Calu3 (cell line): ENCODE results near the gene PNO1. TPM values are rescaled to one million over a fixed set of nuclear protein-coding genes. Genes with fewer than 3 reads are reported as not detected.

ENCODE experiments used
- BruUV-seq: library from RNA; stranded (reverse); fragments of 400-500 nt; replicated peaks from 2 replicates; lab custom pipeline; 2021; lab: Mats Ljungman, UMichigan
- CTCF ChIA-PET: fragments of 300-600 bp; sonication (Branson Sonifier 250); formaldehyde crosslinking; loops from one replicate; lab custom pipeline; 2022; ENCODE audit warnings: antibody characterized with exemption; lab: Charles Lee
- DNase-seq: peaks from one replicate; pipeline ENCODE4 v3.0.0; 2022
- H3K27ac Mint-ChIP-seq: one replicate; pipeline ENCODE4 v1.8.0; 2022; ENCODE audit warnings: mixed read lengths; ENCODE audit not compliant: unreplicated experiment
- H3K27me3 Mint-ChIP-seq: one replicate; pipeline ENCODE4 v1.8.0; 2022; ENCODE audit warnings: mixed read lengths; ENCODE audit not compliant: unreplicated experiment
- H3K36me3 Mint-ChIP-seq: one replicate; pipeline ENCODE4 v1.8.0; 2022; ENCODE audit warnings: mild to moderate bottlenecking, moderate library complexity, mixed read lengths; ENCODE audit not compliant: insufficient read depth, unreplicated experiment
- H3K4me1 Mint-ChIP-seq: one replicate; pipeline ENCODE4 v1.8.0; 2022; ENCODE audit warnings: mild to moderate bottlenecking, low read depth, mixed read lengths; ENCODE audit not compliant: unreplicated experiment
- H3K4me3 Mint-ChIP-seq: one replicate; pipeline ENCODE4 v1.8.0; 2022; ENCODE audit warnings: mild to moderate bottlenecking, low read depth, moderate library complexity, mixed read lengths; ENCODE audit not compliant: unreplicated experiment
- H3K9me3 Mint-ChIP-seq: one replicate; pipeline ENCODE4 v1.8.0; 2022; ENCODE audit warnings: low read depth, mixed read lengths; ENCODE audit not compliant: unreplicated experiment
- intact Hi-C: fragments of 100-400 bp; cut with micrococcal nuclease; formaldehyde crosslinking; loops from one replicate; pipeline ENCODE4 v1.10.0; 2022; ENCODE audit not compliant: unreplicated experiment
- total RNA-seq: library from RNA; stranded (reverse); gene quantifications from 2 replicates; pipeline ENCODE4 v1.2.3, GENCODE V29; 2022
- TF ChIP-seq, protein P1 (sequence below): fragments of 200-600 bp; IDR thresholded peaks from one replicate; pipeline ENCODE4 v1.8.0; 2022; ENCODE audit warnings: antibody characterized with exemption; ENCODE audit not compliant: unreplicated experiment

The PNO1 gene
- total RNA-seq, 1 experiment from 2014 or later: 23.6 TPM

DNA sequence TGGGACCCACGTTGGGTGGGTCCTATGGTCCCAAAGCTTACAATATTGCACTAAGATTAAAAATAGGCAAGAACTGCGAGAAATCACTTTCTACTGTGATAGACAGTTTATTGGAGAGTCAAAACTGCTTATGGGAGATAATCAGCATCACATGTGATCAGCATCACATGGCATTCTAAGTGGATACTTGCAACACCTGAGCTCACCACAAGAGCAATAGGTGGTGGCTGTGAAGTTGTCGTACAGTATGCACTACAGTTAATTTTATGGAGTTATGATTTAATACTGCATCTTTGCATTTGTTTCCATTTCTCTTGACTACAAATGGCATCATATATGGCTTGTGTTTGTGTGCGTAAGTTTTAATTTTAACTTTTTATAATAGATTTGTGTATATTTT is 11.6 kb downstream of the PNO1 start:
- H3K4me1 Mint-ChIP-seq: no peaks in the 10 kb centered on the region
- CTCF ChIA-PET: interaction anchor here (1.1 to 1.3 kb wide), 3 partner anchors 9 to 17 kb away, joined by 3 to 8 read pairs (median 4); partner anchors contain the start of gene PNO1
- H3K27ac Mint-ChIP-seq: no peak overlapping the region
- TF ChIP-seq, protein P1, sequence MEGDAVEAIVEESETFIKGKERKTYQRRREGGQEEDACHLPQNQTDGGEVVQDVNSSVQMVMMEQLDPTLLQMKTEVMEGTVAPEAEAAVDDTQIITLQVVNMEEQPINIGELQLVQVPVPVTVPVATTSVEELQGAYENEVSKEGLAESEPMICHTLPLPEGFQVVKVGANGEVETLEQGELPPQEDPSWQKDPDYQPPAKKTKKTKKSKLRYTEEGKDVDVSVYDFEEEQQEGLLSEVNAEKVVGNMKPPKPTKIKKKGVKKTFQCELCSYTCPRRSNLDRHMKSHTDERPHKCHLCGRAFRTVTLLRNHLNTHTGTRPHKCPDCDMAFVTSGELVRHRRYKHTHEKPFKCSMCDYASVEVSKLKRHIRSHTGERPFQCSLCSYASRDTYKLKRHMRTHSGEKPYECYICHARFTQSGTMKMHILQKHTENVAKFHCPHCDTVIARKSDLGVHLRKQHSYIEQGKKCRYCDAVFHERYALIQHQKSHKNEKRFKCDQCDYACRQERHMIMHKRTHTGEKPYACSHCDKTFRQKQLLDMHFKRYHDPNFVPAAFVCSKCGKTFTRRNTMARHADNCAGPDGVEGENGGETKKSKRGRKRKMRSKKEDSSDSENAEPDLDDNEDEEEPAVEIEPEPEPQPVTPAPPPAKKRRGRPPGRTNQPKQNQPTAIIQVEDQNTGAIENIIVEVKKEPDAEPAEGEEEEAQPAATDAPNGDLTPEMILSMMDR: no peak
- DNase-seq: no peak
- intact Hi-C loops: no loop called here
- BruUV-seq: no TSS peak
- H3K27me3 Mint-ChIP-seq: no peaks in the 10 kb centered on the region
- H3K36me3 Mint-ChIP-seq: peaks cover 12% of the 10 kb centered on the region
- H3K4me3 Mint-ChIP-seq: no peak overlapping the region
- no peaks in the 10 kb centered on the region for H3K9me3 Mint-ChIP-seq

GRCh38 chr2:68171146-68171545 is 13.5 kb downstream of the PNO1 start:
- CTCF ChIA-PET: interaction anchor here (0.7 kb wide), 1 partner anchor 9 kb away, joined by 5 read pairs; no protein-coding TSS in a partner anchor
- no peaks in the 10 kb centered on the region for H3K4me1 Mint-ChIP-seq
- TF ChIP-seq, protein P1: no peak
- peaks cover 12% of the 10 kb centered on the region for H3K36me3 Mint-ChIP-seq
- H3K27me3 Mint-ChIP-seq: no peaks in the 10 kb centered on the region
- H3K9me3 Mint-ChIP-seq: no peaks in the 10 kb centered on the region
- no peak overlapping the region for H3K4me3 Mint-ChIP-seq
- H3K27ac Mint-ChIP-seq: no peak overlapping the region
- intact Hi-C loops: no loop called here
- no TSS peak for BruUV-seq
- no peak for DNase-seq

GRCh38 chr2:68171684-68172083 is 14.0 kb downstream of the PNO1 start:
- intact Hi-C loops: no loop called here
- H3K27me3 Mint-ChIP-seq: no peaks in the 10 kb centered on the region
- no TSS peak for BruUV-seq
- H3K9me3 Mint-ChIP-seq: no peaks in the 10 kb centered on the region
- H3K4me3 Mint-ChIP-seq: no peak overlapping the region
- H3K36me3 Mint-ChIP-seq: peaks cover 12% of the 10 kb centered on the region
- DNase-seq: no peak
- TF ChIP-seq, protein P1: no peak
- H3K4me1 Mint-ChIP-seq: no peaks in the 10 kb centered on the region
- CTCF ChIA-PET: no interaction called here
- no peak overlapping the region for H3K27ac Mint-ChIP-seq

GRCh38 chr2:68172521-68172920 is 14.8 kb downstream of the PNO1 start:
- no peak for DNase-seq
- TF ChIP-seq, protein P1: no peak
- intact Hi-C loops: no loop called here
- no peaks in the 10 kb centered on the region for H3K4me1 Mint-ChIP-seq
- CTCF ChIA-PET: no interaction called here
- H3K27ac Mint-ChIP-seq: no peak overlapping the region
- H3K27me3 Mint-ChIP-seq: no peaks in the 10 kb centered on the region
- H3K36me3 Mint-ChIP-seq: peaks cover 17% of the 10 kb centered on the region
- H3K9me3 Mint-ChIP-seq: no peaks in the 10 kb centered on the region
- no peak overlapping the region for H3K4me3 Mint-ChIP-seq
- no TSS peak for BruUV-seq
